Measurements from ENCODE around the gene ZIC4. TPM values are rescaled to one million over a fixed set of nuclear protein-coding genes. Genes with fewer than 3 reads are reported as not detected.
A peak's percentile ranks its signal among the peaks of the same experiment; 100 is the strongest.

Gene ZIC4
- total and polyA plus RNA-seq, 2 experiments from 2014 or later, result 0.17 TPM; not detected in 1

DNA sequence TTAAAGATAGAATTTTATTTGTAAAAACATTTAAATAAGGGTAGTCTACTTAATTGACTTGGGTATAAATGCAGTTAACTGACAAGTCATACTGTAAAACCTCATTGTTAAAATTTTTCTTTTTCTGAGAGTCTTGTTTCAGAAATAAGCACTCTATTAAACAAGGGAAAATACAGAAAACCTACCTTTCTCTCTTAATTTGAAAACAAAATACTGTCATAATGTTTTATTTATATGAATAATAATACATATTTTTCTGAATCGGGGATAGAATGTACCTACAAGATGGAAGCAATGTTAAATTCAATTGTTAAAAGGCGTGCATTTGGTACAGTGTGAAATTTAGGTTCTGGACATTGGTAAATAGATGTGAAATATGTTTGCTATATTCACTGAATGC is 20.6 kb upstream of the ZIC4 start:
- H3K9me2 ChIP-seq (replicated peaks; ENCODE audit: insufficient read depth), result no peaks in the 10 kb centered on the region
- no peak overlapping the region for H3K4me2 ChIP-seq
- no peak overlapping the region for H3K4me3 ChIP-seq
- H4K20me1 ChIP-seq (ENCODE audit: insufficient read depth, poor library complexity, severe bottlenecking), result no peaks in the 10 kb centered on the region
- H3K9me3 ChIP-seq (ENCODE audit: low read depth), result no peaks in the 10 kb centered on the region
- no peak overlapping the region for H2AFZ ChIP-seq
- no peaks in the 10 kb centered on the region for H3K4me1 ChIP-seq (ENCODE audit: insufficient read depth)
- 83% methylated on average over 2 of the region's 2 CpGs for WGBS (ENCODE audit: low lambda C conversion rate, missing lambda C conversion rate)
- no peaks in the 10 kb centered on the region for H3K79me2 ChIP-seq
- TF ChIP-seq CTCF (IDR thresholded peaks at IDR 0.05; ENCODE audit: poor library complexity) (no peak), EZH2phosphoT487 (IDR thresholded peaks at IDR 0.05; ENCODE audit: low read depth, severe bottlenecking, unreplicated experiment) (no peak), EZH2 (IDR thresholded peaks at IDR 0.05; ENCODE audit: borderline replicate concordance) (no peak)
- no peak overlapping the region for H3K27ac ChIP-seq
- no peak for DNase-seq (ENCODE audit: low spot score)
- H3K27me3 ChIP-seq, result peaks cover 83% of the 10 kb centered on the region
- no peaks in the 10 kb centered on the region for H3K36me3 ChIP-seq (replicated peaks; ENCODE audit: insufficient read depth, low read depth)

- Histone ChIP-seq H3K4me3 (no peak overlapping the region), H3K27ac (no peak overlapping the region), H3K9me2 (replicated peaks; ENCODE audit: insufficient read depth) (no peaks in the 10 kb centered on the region), H3K4me1 (ENCODE audit: insufficient read depth) (no peaks in the 10 kb centered on the region), H3K27me3 (peaks cover 95% of the 10 kb centered on the region), H3K36me3 (replicated peaks; ENCODE audit: insufficient read depth, low read depth) (no peaks in the 10 kb centered on the region), H3K9me3 (ENCODE audit: low read depth) (no peaks in the 10 kb centered on the region), H3K79me2 (no peaks in the 10 kb centered on the region), H3K4me2 (no peak overlapping the region), H4K20me1 (ENCODE audit: insufficient read depth, poor library complexity, severe bottlenecking) (no peaks in the 10 kb centered on the region), H2AFZ (no peak overlapping the region)
- 14% methylated on average over 1 of the region's 1 CpG for WGBS (ENCODE audit: low lambda C conversion rate, missing lambda C conversion rate)
- DNase-seq (ENCODE audit: low spot score), result no peak
- TF ChIP-seq CTCF (IDR thresholded peaks at IDR 0.05; ENCODE audit: poor library complexity) (no peak), EZH2 (IDR thresholded peaks at IDR 0.05; ENCODE audit: borderline replicate concordance) (no peak)
These were observed 19.1 kb upstream of the ZIC4 start for GRCh38 chr3:147425388-147425850.

DNA sequence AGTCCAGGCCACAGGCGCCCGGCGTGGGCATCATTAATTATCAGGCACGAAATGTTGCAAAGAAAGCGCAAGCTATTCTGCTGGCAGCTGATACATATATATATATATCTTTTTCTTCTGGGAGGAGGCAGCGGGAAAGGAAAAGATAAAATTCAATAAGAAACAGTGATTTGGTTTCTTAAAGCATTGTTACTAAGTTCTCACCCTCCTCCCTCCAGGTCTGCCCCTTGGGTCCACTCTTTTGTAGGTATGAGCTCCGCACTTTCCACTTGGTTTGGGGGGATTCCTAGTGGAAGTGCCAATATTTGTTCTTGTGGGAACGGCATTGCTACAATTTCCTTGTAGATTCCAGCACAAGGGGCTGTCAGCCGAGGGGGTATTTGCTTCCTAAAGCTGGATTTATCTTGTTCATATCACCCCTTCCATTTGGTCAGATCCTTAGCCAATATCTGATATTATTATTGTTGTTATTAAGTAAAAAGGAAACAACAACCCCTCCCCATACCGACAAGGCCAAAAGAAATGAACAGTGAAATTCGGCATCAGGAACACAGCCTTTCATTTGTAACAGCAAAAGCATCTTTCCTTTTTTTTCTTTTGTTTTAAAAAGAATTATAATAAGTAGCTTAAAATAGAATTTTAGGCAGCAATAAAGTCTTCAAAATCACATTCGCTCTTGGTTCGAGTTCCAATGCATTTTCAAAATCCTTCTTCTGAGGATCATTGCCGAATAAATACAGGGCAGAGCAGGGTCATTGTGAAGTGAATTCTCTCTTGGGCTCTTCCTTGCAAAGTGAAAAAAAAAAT is 18.4 kb upstream of the ZIC4 start:
- peaks cover 95% of the 10 kb centered on the region for H3K27me3 ChIP-seq
- no peak overlapping the region for H3K4me2 ChIP-seq
- no peak overlapping the region for H3K4me3 ChIP-seq
- no peak for DNase-seq (ENCODE audit: low spot score)
- H3K9me2 ChIP-seq (replicated peaks; ENCODE audit: insufficient read depth), result no peaks in the 10 kb centered on the region
- peak overlapping the region; percentile 42 for H2AFZ ChIP-seq
- H3K36me3 ChIP-seq (replicated peaks; ENCODE audit: insufficient read depth, low read depth), result no peaks in the 10 kb centered on the region
- WGBS (ENCODE audit: low lambda C conversion rate, missing lambda C conversion rate), result 12% methylated on average over 14 of the region's 14 CpGs
- no peaks in the 10 kb centered on the region for H3K79me2 ChIP-seq
- TF ChIP-seq EZH2phosphoT487 (IDR thresholded peaks at IDR 0.05; ENCODE audit: low read depth, severe bottlenecking, unreplicated experiment) (peak; percentile 55), EZH2 (IDR thresholded peaks at IDR 0.05; ENCODE audit: borderline replicate concordance) (no peak)
- H3K4me1 ChIP-seq (ENCODE audit: insufficient read depth), result no peaks in the 10 kb centered on the region
- no peaks in the 10 kb centered on the region for H4K20me1 ChIP-seq (ENCODE audit: insufficient read depth, poor library complexity, severe bottlenecking)
- H3K27ac ChIP-seq, result no peak overlapping the region
- no peaks in the 10 kb centered on the region for H3K9me3 ChIP-seq (ENCODE audit: low read depth)

- Histone ChIP-seq H3K36me3 (replicated peaks; ENCODE audit: insufficient read depth, low read depth) (no peaks in the 10 kb centered on the region), H3K79me2 (no peaks in the 10 kb centered on the region), H3K27ac (no peak overlapping the region), H3K9me3 (ENCODE audit: low read depth) (no peaks in the 10 kb centered on the region), H2AFZ (peak overlapping the region; percentile 42), H3K4me3 (no peak overlapping the region), H3K4me1 (ENCODE audit: insufficient read depth) (no peaks in the 10 kb centered on the region), H4K20me1 (ENCODE audit: insufficient read depth, poor library complexity, severe bottlenecking) (no peaks in the 10 kb centered on the region), H3K27me3 (peaks cover 99% of the 10 kb centered on the region), H3K4me2 (no peak overlapping the region), H3K9me2 (replicated peaks; ENCODE audit: insufficient read depth) (no peaks in the 10 kb centered on the region)
- no peak for DNase-seq (ENCODE audit: low spot score)
- no peak for TF ChIP-seq EZH2 (IDR thresholded peaks at IDR 0.05; ENCODE audit: borderline replicate concordance)
- TF ChIP-seq CTCF (IDR thresholded peaks at IDR 0.05; ENCODE audit: poor library complexity), result no peak
- no peak for TF ChIP-seq EZH2phosphoT487 (IDR thresholded peaks at IDR 0.05; ENCODE audit: low read depth, severe bottlenecking, unreplicated experiment)
- 3% methylated on average over 33 of the region's 33 CpGs for WGBS (ENCODE audit: low lambda C conversion rate, missing lambda C conversion rate)
These were observed 17.6 kb upstream of the ZIC4 start for GRCh38 chr3:147423798-147424580.
